ENCODE results near the gene VPS11.

GRCh38 chr11:119029340-119030028 lies 38.1 kb upstream of the VPS11 start:
- TF ChIP-seq POLR2A (IDR thresholded peaks at IDR 0.05) (peak in 1 of 2 donors; percentile 46), CTCF (IDR thresholded peaks at IDR 0.05) (no peak), EP300 (IDR thresholded peaks at IDR 0.05) (no peak)
